K562 (cell line): ENCODE results near the gene RPS4Y1. TPM values are rescaled to one million over a fixed set of nuclear protein-coding genes. Genes with fewer than 3 reads are reported as not detected.
"Not testable (repeated sequence)": the region's sequence is repeated elsewhere in the genome, so short reads cannot be mapped to it uniquely, and the experiment has no call there.

ENCODE experiments used
- ATAC-seq: fragments of 200-7000 bp; cut with Tn5 transposase; 3 replicates; pipeline ENCODE4 v1.9.1; 2020; ENCODE audit warnings: moderate library complexity
- BruUV-seq: library from RNA; stranded (reverse); fragments of 400-500 nt; replicated peaks from 2 replicates; lab custom pipeline; 2021; lab: Mats Ljungman, UMichigan
- CTCF ChIA-PET: fragments of 300-600 bp; formaldehyde crosslinking; extraction: SDS; loops from one replicate; lab custom pipeline; 2021; ENCODE audit warnings: low intra/inter-chr PET ratio; lab: Yijun Ruan, JAX
- POLR2A ChIA-PET: fragments of 300-600, 350-650 bp; sonication (Branson Sonifier 250); formaldehyde crosslinking; extraction: SDS; loops from one replicate; lab custom pipeline; 2021; ENCODE audit warnings: antibody characterized with exemption, inconsistent platforms; lab: Yijun Ruan, JAX
- DNase-seq, 4 experiments: peaks; one replicate each; pipeline versions ENCODE4 v3.0.0 to v3.0.0-alpha.2; 2011 to 2018; ENCODE audit warnings: low spot score in 3 of 4, mixed read lengths in 3 of 4; ENCODE audit errors: extremely low read depth in 1 of 4
- FAIRE-seq: peaks from 2 replicates; lab custom pipeline; 2011; peaks lifted over from hg19 to GRCh38; lab: Jason Lieb, UNC
- H2AFZ ChIP-seq: 2 replicates; pipeline ENCODE4 v1.6.0; 2011; ENCODE audit warnings: low read depth, low read length, control low read depth, inconsistent platforms
- H3K27ac ChIP-seq: fragments of 200-600 bp; 3 replicates; pipeline ENCODE4 v1.8.0; 2011; ENCODE audit warnings: low read depth, mild to moderate bottlenecking, control low read depth, inconsistent platforms, low read length, moderate library complexity, mixed read lengths; ENCODE audit errors: extremely low read depth
- H3K27me3 ChIP-seq, 2 experiments: fragments of 300-600 bp in 1 of 2; 2 replicates in 1 of 2; 3 replicates in 1 of 2; pipeline versions ENCODE4 v1.6.0 to v1.8.0; 2011; ENCODE audit warnings: inconsistent platforms in 2 of 2, low read length in 2 of 2, mild to moderate bottlenecking in 1 of 2, mixed read lengths in 1 of 2, moderate library complexity in 1 of 2; ENCODE audit not compliant: control insufficient read depth in 2 of 2, insufficient read depth in 2 of 2
- H3K36me3 ChIP-seq: fragments of 300-600 bp; 3 replicates; pipeline ENCODE4 v1.8.0; 2011; ENCODE audit warnings: mild to moderate bottlenecking, low read length, inconsistent platforms; ENCODE audit not compliant: control insufficient read depth, insufficient read depth
- H3K4me1 ChIP-seq, 2 experiments: fragments of 200-600 bp in 1 of 2; replicated peaks in 1 of 2; 2 replicates in 1 of 2; 3 replicates in 1 of 2; pipeline versions ENCODE4 v1.5.1 to v1.8.0; 2011; ENCODE audit warnings: inconsistent platforms in 2 of 2, low read length in 2 of 2, mild to moderate bottlenecking in 1 of 2, mixed read lengths in 1 of 2, moderate library complexity in 1 of 2; ENCODE audit not compliant: control insufficient read depth in 2 of 2, insufficient read depth in 2 of 2
- H3K4me2 ChIP-seq: 2 replicates; pipeline ENCODE4 v1.6.1; 2011; ENCODE audit warnings: low read length, control low read depth, inconsistent platforms, mixed read lengths; ENCODE audit not compliant: insufficient read depth
- H3K4me3 ChIP-seq: fragments of 200-600 bp; sonication (generic), shearing (Covaris generic); 2 replicates; pipeline ENCODE4 v1.5.1; 2016; ENCODE audit warnings: control low read depth, inconsistent platforms
- H3K79me2 ChIP-seq: fragments of 200-600 bp; 3 replicates; pipeline ENCODE4 v1.8.0; 2011; ENCODE audit warnings: low read length, inconsistent platforms; ENCODE audit not compliant: control insufficient read depth, insufficient read depth
- H3K9ac ChIP-seq, 2 experiments: 2 replicates each; pipeline versions ENCODE4 v1.6.0 to v1.6.1; 2011; ENCODE audit warnings: low read depth in 2 of 2, low read length in 2 of 2, control low read depth in 1 of 2, inconsistent platforms in 1 of 2, mild to moderate bottlenecking in 1 of 2, mixed read lengths in 1 of 2; ENCODE audit not compliant: insufficient read depth in 1 of 2
- H3K9me1 ChIP-seq: one replicate; pipeline ENCODE4 v1.6.0; 2011; ENCODE audit warnings: inconsistent platforms, mild to moderate bottlenecking, low read length, moderate library complexity; ENCODE audit not compliant: control insufficient read depth, insufficient read depth
- H3K9me3 ChIP-seq: replicated peaks from 2 replicates; pipeline ENCODE4 v1.5.1; 2011; ENCODE audit warnings: low read depth, low read length, inconsistent platforms; ENCODE audit not compliant: control insufficient read depth, insufficient read depth
- H4K20me1 ChIP-seq: replicated peaks from 2 replicates; pipeline ENCODE4 v1.6.1; 2011; ENCODE audit warnings: low read length, inconsistent platforms, mixed read lengths; ENCODE audit not compliant: control insufficient read depth, insufficient read depth
- ARID3B ChIP-seq: fragments of 250-450 bp; sonication (Bioruptor Pico); IDR thresholded peaks from 2 replicates; pipeline ENCODE4 v1.4.0; 2020; ENCODE audit warnings: borderline replicate concordance
- ATF1 ChIP-seq, 2 experiments: fragments of 450-650 bp in 1 of 2; IDR thresholded peaks; 2 replicates each; pipeline ENCODE4 v1.6.1; 2016; ENCODE audit warnings: missing compliant biosample characterization in 1 of 2, missing genetic modification characterization in 1 of 2
- CREB1 ChIP-seq, 2 experiments: sonication (generic) in 1 of 2; formaldehyde crosslinking in 1 of 2; IDR thresholded peaks; 2 replicates each; pipeline versions ENCODE4 v1.6.1 to v1.8.0; 2012 to 2022; ENCODE audit warnings: inconsistent platforms in 1 of 2, mild to moderate bottlenecking in 1 of 2, missing genetic modification reagents in 1 of 2, moderate library complexity in 1 of 2
- HMGXB4 ChIP-seq: sonication (generic); formaldehyde crosslinking; IDR thresholded peaks from 2 replicates; pipeline ENCODE4 v1.8.1; 2023; ENCODE audit warnings: mild to moderate bottlenecking, missing genetic modification reagents
- MYC ChIP-seq, 2 experiments: fragments of 250-450 bp in 1 of 2; sonication (Bioruptor Pico) in 1 of 2; IDR thresholded peaks; 2 replicates each; pipeline versions ENCODE4 v1.5.1 to v1.6.1; 2012 to 2021; ENCODE audit warnings: low read depth in 2 of 2, borderline replicate concordance in 1 of 2, improper control_type of control experiment in 1 of 2, low read length in 1 of 2, mild to moderate bottlenecking in 1 of 2, moderate library complexity in 1 of 2
- NELFE ChIP-seq: IDR thresholded peaks from 2 replicates; pipeline ENCODE4 v1.6.1; 2011; ENCODE audit warnings: mild to moderate bottlenecking; ENCODE audit not compliant: insufficient read depth, insufficient read length
- TRIM28 ChIP-seq: fragments of 450-650 bp; IDR thresholded peaks from 2 replicates; pipeline ENCODE4 v1.6.1; 2017
- WGBS: fragments of 100-300 bp; shearing (Covaris generic); methylation state at CpG from one replicate; pipeline ENCODE4 v1.1.6; 2016; ENCODE audit warnings: low coverage, mixed read lengths; ENCODE audit not compliant: insufficient coverage; ENCODE audit errors: missing lambda C conversion rate; 5-methylcytosine and 5-hydroxymethylcytosine counted together
- in situ Hi-C: fragments of 300-500 bp; cut with MboI; formaldehyde crosslinking; loops from 4 replicates; pipeline ENCODE4 v1.15.0; 2018; ENCODE audit warnings: inconsistent platforms, mixed read lengths
- intact Hi-C: fragments of 100-400 bp; cut with micrococcal nuclease; formaldehyde crosslinking; loops from 2 replicates; pipeline ENCODE4 v1.14.2; 2022
- polyA plus RNA-seq, 8 experiments: library from polyadenylated mRNA; depleted of rRNA in 4 of 8; stranded (reverse) in 5 of 8; unstranded in 3 of 8; fragments of >200 nt; fragmentation: Nextera tagmentation in 2 of 8; fragmentation: Illumina TruSeq in 1 of 8; extraction: Ambion mirVana in 2 of 8; extraction: Trizol in 1 of 8; gene quantifications; 2 replicates each; pipeline versions ENCODE4 v1.2.1 to v1.2.3, GENCODE V29; 2011 to 2014; ENCODE audit warnings: inconsistent platforms in 1 of 8, missing spikeins in 1 of 8
- total RNA-seq, 7 experiments: library from RNA; depleted of rRNA in 6 of 7; stranded (reverse); fragments of >200 nt in 6 of 7; fragmentation: Illumina TruSeq in 2 of 7; extraction: Trizol in 2 of 7; gene quantifications; 2 replicates each; pipeline versions ENCODE4 v1.2.1 to v1.2.3, GENCODE V29; 2011 to 2021; ENCODE audit warnings: low replicate concordance in 1 of 7
- TF ChIP-seq, protein P1 (sequence below): fragments of 250-450 bp; sonication (Bioruptor Pico); IDR thresholded peaks from 2 replicates; pipeline ENCODE4 v1.8.0; 2021; ENCODE audit warnings: moderate library complexity, mild to moderate bottlenecking, inconsistent platforms

Gene RPS4Y1
- total and polyA plus RNA-seq, 9 of the 15 experiments (the other 6 are each of a cell fraction or from before 2014, with no cell fraction given) = 0.40 TPM; not detected in 8

- H3K4me1 ChIP-seq, ATAC-seq, H3K4me2 ChIP-seq, BruUV-seq, H3K36me3 ChIP-seq, H4K20me1 ChIP-seq, DNase-seq, intact Hi-C loops, CTCF ChIA-PET, POLR2A ChIA-PET, in situ Hi-C loops, H3K27me3 ChIP-seq, H3K9me1 ChIP-seq, H3K9me3 ChIP-seq, H3K4me3 ChIP-seq, H3K79me2 ChIP-seq, H3K9ac ChIP-seq, H2AFZ ChIP-seq, H3K27ac ChIP-seq, FAIRE-seq: not testable (repeated sequence)
- no CpG with 5 or more reads among the region's 9 CpGs for WGBS
These were observed 30.8 kb downstream of the RPS4Y1 start for GRCh38 chrY:2872234-2872633.

GRCh38 chrY:2874211-2874610 lies 32.8 kb downstream of the RPS4Y1 start:
- DNase-seq (no peak), FAIRE-seq (no peak), ATAC-seq (no peak)
- no peak overlapping the region for H3K4me3 ChIP-seq
- no CpG with 5 or more reads among the region's 1 CpG for WGBS
- no peaks in the 10 kb centered on the region for H3K4me1 ChIP-seq
- H3K27me3 ChIP-seq = no peaks in the 10 kb centered on the region
- in situ Hi-C loops = no loop called here
- no peaks in the 10 kb centered on the region for H3K79me2 ChIP-seq
- CTCF ChIA-PET = no interaction called here
- H3K9ac ChIP-seq = no peak overlapping the region
- H3K4me2 ChIP-seq = no peak overlapping the region
- no peaks in the 10 kb centered on the region for H3K9me3 ChIP-seq
- POLR2A ChIA-PET = no interaction called here
- H3K27ac ChIP-seq = no peak overlapping the region
- no peaks in the 10 kb centered on the region for H3K9me1 ChIP-seq
- no TSS peak for BruUV-seq
- no peaks in the 10 kb centered on the region for H3K36me3 ChIP-seq
- H4K20me1 ChIP-seq = no peaks in the 10 kb centered on the region
- intact Hi-C loops = no loop called here
- H2AFZ ChIP-seq = no peak overlapping the region
- TF ChIP-seq NELFE (no peak), CREB1 (IDR thresholded peaks at IDR 0.05) (no peak), CREB1 (CRISPR knock-in tag; IDR thresholded peaks at IDR 0.05) (no peak), ATF1 (CRISPR knock-in tag; IDR thresholded peaks at IDR 0.05) (no peak), ATF1 (tag; IDR thresholded peaks at IDR 0.05) (no peak), HMGXB4 (CRISPR knock-in tag) (no peak), TRIM28 (no peak), ARID3B (no peak), MYC (IDR thresholded peaks at IDR 0.05; ENCODE audit: low read depth, low read length) (no peak), MYC (CRISPR knock-in tag; IDR thresholded peaks at IDR 0.05; ENCODE audit: borderline replicate concordance, low read depth) (no peak)
- TF ChIP-seq, protein P1, sequence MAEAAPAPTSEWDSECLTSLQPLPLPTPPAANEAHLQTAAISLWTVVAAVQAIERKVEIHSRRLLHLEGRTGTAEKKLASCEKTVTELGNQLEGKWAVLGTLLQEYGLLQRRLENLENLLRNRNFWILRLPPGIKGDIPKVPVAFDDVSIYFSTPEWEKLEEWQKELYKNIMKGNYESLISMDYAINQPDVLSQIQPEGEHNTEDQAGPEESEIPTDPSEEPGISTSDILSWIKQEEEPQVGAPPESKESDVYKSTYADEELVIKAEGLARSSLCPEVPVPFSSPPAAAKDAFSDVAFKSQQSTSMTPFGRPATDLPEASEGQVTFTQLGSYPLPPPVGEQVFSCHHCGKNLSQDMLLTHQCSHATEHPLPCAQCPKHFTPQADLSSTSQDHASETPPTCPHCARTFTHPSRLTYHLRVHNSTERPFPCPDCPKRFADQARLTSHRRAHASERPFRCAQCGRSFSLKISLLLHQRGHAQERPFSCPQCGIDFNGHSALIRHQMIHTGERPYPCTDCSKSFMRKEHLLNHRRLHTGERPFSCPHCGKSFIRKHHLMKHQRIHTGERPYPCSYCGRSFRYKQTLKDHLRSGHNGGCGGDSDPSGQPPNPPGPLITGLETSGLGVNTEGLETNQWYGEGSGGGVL (CRISPR knock-in tag) = no peak
